GM12875 (cell line): Measurements from ENCODE around the gene COL16A1.

Source experiments
- H3K4me3 ChIP-seq: one replicate; pipeline ENCODE4 v1.5.1; 2011; ENCODE audit warnings: low read depth, low read length, control low read depth
- TF ChIP-seq, protein P1 (sequence below): IDR thresholded peaks from 2 replicates; pipeline ENCODE4 v1.5.1; 2011; ENCODE audit warnings: low read depth, mild to moderate bottlenecking, control low read depth, inconsistent platforms, low read length, moderate library complexity, borderline replicate concordance; ENCODE audit not compliant: insufficient read depth

The COL16A1 gene

GRCh38 chr1:31725777-31726535 is 22.1 kb upstream of the COL16A1 start:
- TF ChIP-seq, protein P1, sequence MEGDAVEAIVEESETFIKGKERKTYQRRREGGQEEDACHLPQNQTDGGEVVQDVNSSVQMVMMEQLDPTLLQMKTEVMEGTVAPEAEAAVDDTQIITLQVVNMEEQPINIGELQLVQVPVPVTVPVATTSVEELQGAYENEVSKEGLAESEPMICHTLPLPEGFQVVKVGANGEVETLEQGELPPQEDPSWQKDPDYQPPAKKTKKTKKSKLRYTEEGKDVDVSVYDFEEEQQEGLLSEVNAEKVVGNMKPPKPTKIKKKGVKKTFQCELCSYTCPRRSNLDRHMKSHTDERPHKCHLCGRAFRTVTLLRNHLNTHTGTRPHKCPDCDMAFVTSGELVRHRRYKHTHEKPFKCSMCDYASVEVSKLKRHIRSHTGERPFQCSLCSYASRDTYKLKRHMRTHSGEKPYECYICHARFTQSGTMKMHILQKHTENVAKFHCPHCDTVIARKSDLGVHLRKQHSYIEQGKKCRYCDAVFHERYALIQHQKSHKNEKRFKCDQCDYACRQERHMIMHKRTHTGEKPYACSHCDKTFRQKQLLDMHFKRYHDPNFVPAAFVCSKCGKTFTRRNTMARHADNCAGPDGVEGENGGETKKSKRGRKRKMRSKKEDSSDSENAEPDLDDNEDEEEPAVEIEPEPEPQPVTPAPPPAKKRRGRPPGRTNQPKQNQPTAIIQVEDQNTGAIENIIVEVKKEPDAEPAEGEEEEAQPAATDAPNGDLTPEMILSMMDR = no peak
- no peak overlapping the region for H3K4me3 ChIP-seq

GRCh38 chr1:31725134-31725533 is 21.3 kb upstream of the COL16A1 start:
- no peak overlapping the region for H3K4me3 ChIP-seq
- TF ChIP-seq, protein P1 = no peak

- TF ChIP-seq, protein P1 = no peak
- no peak overlapping the region for H3K4me3 ChIP-seq
Observed at GRCh38 chr1:31723828-31724359, 20.1 kb upstream of the COL16A1 start.

- no peak overlapping the region for H3K4me3 ChIP-seq
- TF ChIP-seq, protein P1 = no peak
Observed at GRCh38 chr1:31718327-31718897, 14.6 kb upstream of the COL16A1 start.

GRCh38 chr1:31717341-31717740 is 13.5 kb upstream of the COL16A1 start:
- TF ChIP-seq, protein P1 = no peak
- H3K4me3 ChIP-seq = no peak overlapping the region

DNA sequence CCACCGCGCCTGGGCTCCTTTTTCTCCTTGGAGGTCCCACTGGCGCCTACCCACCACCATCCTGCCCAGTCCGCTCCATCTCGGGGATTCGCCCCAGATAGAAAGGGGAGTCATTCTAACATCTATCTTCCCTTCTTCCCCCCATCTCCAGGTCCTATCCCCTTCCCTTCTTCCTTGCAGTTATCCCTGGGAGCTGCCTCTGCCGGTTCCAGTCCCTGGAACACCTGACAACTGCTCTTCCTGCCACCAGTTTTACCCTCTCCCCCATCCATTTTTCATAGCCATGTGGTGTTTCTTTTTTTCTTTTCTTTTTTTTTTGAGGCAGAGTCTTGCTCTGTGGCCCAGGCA is 12.0 kb upstream of the COL16A1 start:
- no peak overlapping the region for H3K4me3 ChIP-seq
- TF ChIP-seq, protein P1 = no peak
